Measurements from ENCODE around the gene PPM1D. TPM values are rescaled to one million over a fixed set of nuclear protein-coding genes. Genes with fewer than 3 reads are reported as not detected.

Gene PPM1D
- total and polyA plus RNA-seq, 2 experiments from 2014 or later: 7.8 to 13.3 TPM

- ATAC-seq (no peak), DNase-seq (ENCODE audit: low spot score) (no peak)
- Histone ChIP-seq H3K4me2 (no peak overlapping the region), H3K36me3 (ENCODE audit: insufficient read depth) (peaks cover 14% of the 10 kb centered on the region; the same call in 1 of the 2 replicates), H3K9me2 (ENCODE audit: insufficient read depth) (no peaks in the 10 kb centered on the region), H3K27me3 (ENCODE audit: insufficient read depth) (no peaks in the 10 kb centered on the region), H3K4me3 (no peak overlapping the region), H3K27ac (ENCODE audit: low read depth) (no peak overlapping the region), H3K79me2 (replicated peaks; ENCODE audit: insufficient read depth) (peaks cover 21% of the 10 kb centered on the region), H3F3A (replicated peaks; ENCODE audit: low read depth) (no peaks in the 10 kb centered on the region), H4K20me1 (replicated peaks; ENCODE audit: insufficient read depth) (peaks cover 10% of the 10 kb centered on the region; the same call in 1 of the 2 replicates), H2AFZ (no peak overlapping the region), H3K4me1 (ENCODE audit: insufficient read depth) (no peaks in the 10 kb centered on the region)
- H3K4me3 Mint-ChIP-seq: no peak overlapping the region
- H3K36me3 Mint-ChIP-seq (ENCODE audit: low read depth): peaks cover 8% of the 10 kb centered on the region; the same call in 2 of the 3 replicates
- no peaks in the 10 kb centered on the region for H3K27me3 Mint-ChIP-seq (ENCODE audit: insufficient read depth, low read depth, poor library complexity)
- H3K9me3 Mint-ChIP-seq: no peaks in the 10 kb centered on the region
- H3K27ac Mint-ChIP-seq: no peak overlapping the region
- no peak for TF ChIP-seq ZNF114 (CRISPR knock-in tag; IDR thresholded peaks at IDR 0.05)
- TF ChIP-seq CTCF (conservative IDR thresholded peaks at IDR 0.05; ENCODE audit: low read depth in 2 of 2): no peak
- no peak for TF ChIP-seq CREB1 (CRISPR knock-in tag; IDR thresholded peaks at IDR 0.05; ENCODE audit: low read depth)
- no peak for TF ChIP-seq POLR2AphosphoS5 (IDR thresholded peaks at IDR 0.05; ENCODE audit: low read depth)
- TF ChIP-seq EZH2 (IDR thresholded peaks at IDR 0.05; ENCODE audit: low read depth, unreplicated experiment): no peak
- no peak for TF ChIP-seq NANOG (IDR thresholded peaks at IDR 0.05; ENCODE audit: borderline replicate concordance)
- no peak for TF ChIP-seq ZNF331 (CRISPR knock-in tag; IDR thresholded peaks at IDR 0.05; ENCODE audit: low read depth)
- no peak for TF ChIP-seq JUNB (IDR thresholded peaks at IDR 0.05; ENCODE audit: unreplicated experiment)
- no peak for TF ChIP-seq STAT1 (IDR thresholded peaks at IDR 0.05; ENCODE audit: unreplicated experiment)
- no peak for TF ChIP-seq ZNF462 (CRISPR knock-in tag; IDR thresholded peaks at IDR 0.05)
- no peak for TF ChIP-seq ETS1 (IDR thresholded peaks at IDR 0.05)
- TF ChIP-seq EZH2phosphoT487 (IDR thresholded peaks at IDR 0.05; ENCODE audit: unreplicated experiment): no peak
- TF ChIP-seq REST (IDR thresholded peaks at IDR 0.05; ENCODE audit: unreplicated experiment): no peak
- no peaks in the 10 kb centered on the region for H3K4me1 Mint-ChIP-seq
These were observed 30.4 kb downstream of the PPM1D start for GRCh38 chr17:60630352-60630751.

Measured in GM23338 (cell line).